ENCODE data around the gene ATXN10.

DNA sequence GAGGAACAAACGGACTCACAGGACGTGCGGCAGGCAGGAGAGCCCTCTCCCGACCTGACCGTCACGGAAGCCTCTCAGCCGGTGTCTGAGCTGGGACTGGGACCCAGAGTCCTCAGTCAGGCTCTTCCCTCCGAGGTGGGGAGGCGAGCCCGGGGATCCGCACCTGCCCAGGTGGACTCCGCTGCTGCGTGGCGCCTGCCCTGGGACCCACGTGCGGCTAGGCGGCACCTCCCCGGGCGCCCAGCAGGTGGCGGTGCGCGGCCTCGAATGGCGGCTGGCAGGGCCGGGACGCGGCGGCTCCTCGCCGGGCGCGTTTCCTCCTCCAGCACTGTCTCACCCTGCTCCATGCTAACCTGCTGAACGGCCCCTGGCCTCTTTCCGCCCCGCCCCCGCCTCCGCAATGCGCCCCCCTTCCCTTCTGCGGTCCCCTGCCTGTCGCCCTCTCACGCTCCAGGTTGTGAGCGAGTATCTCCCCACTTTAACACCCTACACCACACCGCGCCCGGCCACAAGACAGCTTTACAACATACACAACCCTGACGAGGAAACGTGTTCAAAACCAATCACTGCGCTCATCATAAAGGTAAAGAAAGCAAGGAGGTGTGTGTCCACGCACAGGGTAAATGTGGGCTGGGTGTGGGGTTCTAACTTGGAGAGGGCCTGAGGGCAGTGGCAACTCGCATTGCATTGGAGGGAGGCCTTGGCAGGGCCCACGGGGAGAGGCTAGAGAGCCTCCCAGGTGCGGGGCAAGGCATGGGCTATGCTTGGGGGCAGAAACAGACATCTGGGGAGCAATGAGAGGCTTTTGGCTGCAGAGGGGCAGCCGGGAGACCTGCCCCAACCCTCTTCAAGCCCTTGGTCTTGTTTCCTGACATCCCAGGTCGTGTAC is 25.9 kb upstream of the ATXN10 start:
- TF ChIP-seq, protein P1, sequence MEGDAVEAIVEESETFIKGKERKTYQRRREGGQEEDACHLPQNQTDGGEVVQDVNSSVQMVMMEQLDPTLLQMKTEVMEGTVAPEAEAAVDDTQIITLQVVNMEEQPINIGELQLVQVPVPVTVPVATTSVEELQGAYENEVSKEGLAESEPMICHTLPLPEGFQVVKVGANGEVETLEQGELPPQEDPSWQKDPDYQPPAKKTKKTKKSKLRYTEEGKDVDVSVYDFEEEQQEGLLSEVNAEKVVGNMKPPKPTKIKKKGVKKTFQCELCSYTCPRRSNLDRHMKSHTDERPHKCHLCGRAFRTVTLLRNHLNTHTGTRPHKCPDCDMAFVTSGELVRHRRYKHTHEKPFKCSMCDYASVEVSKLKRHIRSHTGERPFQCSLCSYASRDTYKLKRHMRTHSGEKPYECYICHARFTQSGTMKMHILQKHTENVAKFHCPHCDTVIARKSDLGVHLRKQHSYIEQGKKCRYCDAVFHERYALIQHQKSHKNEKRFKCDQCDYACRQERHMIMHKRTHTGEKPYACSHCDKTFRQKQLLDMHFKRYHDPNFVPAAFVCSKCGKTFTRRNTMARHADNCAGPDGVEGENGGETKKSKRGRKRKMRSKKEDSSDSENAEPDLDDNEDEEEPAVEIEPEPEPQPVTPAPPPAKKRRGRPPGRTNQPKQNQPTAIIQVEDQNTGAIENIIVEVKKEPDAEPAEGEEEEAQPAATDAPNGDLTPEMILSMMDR (IDR thresholded peaks at IDR 0.05) = peak in 3 of 4 experiments; percentile 96 to 99 (median 98)
- TF ChIP-seq POLR2A (IDR thresholded peaks at IDR 0.05) = no peak

Data from gastroesophageal sphincter (tissue), 3 donors.